GM21529 (cell line): ENCODE measurements around the gene ODC1.
A peak's percentile ranks its signal among the peaks of the same experiment; 100 is the strongest.

ENCODE experiments used
- ATAC-seq: cut with Tn5 transposase; IDR thresholded peaks from one replicate; pipeline ENCODE4 v1.9.1; 2021; ENCODE audit not compliant: unreplicated experiment

The ODC1 gene

DNA sequence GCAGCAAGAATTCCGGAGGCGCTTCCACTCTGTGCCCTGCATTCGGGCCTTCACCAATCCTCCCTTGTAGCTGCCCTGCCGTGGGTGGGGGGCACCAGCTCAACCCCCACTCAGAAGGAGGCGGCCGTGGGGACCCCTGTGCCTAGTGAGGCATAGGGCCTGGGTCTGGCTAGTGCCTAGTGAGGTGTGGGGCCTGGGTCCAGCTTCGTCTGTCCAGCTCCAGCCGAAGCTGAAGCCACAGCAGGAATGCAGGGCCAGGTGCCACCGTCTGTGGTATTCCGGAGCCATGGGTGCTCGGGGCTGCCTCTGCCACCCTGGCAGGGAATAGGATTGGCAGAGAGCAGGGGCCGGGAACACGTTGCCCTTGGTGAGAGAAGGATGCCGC is 12.3 kb downstream of the ODC1 start:
- ATAC-seq: no peak

DNA sequence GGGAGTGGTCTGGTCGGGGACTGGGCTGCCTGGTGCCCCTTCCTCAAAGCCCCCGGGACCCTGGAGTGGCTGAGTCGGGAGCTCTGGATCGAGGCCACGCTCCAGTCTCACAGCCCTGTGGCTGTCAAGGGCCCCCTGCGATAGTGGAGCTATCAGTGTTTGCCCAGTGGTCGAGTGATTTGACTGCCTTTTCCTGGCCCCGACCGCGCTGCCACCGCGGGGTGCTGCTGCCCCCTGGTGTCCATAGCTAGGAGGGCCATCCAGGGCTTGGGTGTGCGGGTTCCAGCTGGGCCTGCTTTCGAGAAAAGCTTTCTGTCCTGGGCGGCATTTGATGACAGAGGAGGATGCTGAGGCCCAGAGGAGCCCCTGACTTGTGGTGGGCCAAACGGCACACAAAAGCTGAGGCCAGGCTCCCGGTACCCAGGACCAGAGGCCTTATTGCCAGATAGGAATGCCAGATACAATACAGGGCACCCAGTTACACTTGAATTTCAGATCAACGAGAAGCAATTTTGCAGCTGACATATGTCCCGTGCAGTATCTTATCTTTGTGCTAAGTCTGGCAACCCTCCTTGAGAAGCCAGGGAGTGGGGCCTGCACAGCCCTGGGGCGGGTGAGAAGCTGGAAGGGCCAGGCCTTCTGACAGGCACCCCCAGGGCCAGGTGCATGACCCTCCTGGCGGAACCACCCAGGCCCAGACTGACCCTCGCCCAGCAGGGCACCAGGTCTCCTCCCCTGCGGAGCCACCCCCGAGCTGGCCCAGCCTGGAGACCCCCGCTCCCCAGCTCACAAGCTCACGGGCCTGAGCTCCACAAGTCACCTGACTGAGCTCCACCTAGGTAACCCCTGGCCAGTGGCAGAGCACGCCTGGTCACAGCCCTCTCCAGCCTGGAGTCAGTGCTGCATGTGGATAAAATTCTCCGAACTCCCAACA is 13.0 kb downstream of the ODC1 start:
- peak; percentile 75 for ATAC-seq

DNA sequence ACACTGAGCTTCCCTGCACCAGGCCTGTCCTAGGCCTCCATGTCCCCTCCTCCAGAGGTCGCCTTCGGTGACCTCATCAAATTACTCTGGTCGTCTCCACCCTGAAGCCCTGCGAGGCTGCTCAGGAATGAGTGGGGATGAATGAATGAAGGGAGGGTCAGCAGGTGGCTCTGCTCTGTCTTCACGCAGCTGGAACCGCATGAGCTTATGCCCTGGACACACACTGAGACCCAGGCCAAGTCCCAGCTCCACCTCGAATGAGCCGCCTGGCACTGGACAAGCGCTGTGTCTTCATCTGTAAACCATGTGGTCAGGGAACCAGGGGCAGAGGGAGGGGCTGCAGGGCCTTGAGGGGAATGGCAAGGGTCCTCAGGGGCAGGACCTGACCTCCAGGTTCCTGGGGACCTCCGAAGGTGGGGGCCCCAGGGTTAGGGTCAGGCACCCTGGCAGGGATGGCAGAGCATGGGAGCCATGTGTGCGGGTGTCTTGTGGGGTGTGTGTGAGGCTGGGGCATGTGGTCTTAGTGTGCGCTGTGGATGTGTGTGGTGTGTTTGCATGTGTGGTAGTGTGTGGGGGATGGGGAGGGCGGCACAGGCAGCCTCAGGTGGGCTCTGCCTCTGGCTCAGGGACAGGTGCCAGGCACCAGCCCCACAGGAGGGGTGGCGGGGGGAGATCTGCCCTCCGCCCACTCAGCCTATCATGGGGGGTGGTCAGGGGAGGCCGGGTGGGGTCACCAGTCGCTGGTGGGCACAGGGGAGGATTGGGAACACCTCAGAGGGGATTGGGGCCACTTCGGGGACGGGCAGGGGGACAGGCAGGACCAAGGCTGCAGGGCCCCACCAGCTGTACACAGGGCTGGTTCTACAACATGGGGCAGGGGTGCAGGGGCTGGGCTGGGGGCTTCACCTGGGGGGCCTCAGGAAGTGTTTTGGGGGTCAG is 13.9 kb downstream of the ODC1 start:
- no peak for ATAC-seq

GRCh38 chr2:10433264-10433946 is 14.7 kb downstream of the ODC1 start:
- no peak for ATAC-seq

DNA sequence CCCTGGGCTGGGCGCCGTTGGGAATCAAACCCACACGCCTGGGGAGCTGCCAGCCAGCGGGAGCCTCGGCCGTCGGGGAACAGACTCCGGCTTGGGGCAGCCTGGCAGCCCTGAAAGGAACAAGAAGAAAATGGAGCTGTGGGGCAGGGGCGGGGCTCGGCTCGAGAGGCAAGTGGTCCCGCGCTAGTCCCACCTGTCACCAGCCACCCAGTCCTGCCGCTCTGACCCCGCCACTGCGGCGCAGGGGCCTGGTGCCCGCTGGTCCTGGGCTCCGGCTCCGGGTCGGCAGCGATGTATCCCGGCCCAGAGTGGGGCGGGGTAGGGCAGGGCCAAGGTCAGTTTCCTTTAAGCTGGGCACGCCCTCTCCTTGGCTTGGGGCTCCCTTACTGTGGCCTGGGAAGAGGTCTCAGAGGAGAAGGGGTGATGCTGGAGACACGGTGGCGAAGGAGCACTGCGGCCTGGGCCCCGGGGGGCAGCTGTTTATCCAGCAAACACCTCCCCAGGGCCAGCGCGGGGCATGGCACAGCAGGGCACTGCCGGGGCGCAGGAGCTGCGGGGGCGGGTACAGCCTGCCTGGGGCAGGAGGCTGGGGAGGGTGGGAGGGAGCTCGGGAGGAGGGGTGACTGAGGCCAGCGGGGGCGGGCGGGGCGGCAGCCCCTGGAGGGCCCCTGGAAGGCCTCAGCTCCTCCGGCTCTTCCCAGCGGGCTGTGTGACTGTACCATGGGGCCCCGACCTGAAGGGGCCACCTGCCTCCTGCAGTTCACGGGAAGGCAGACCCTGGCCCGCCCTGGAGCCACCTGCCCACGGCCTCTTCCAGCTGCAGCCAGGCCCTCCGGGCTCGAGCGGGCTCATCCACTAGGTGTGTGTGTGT is 15.6 kb downstream of the ODC1 start:
- no peak for ATAC-seq

- ATAC-seq: no peak
Measured at GRCh38 chr2:10431797-10432196, 16.3 kb downstream of the ODC1 start.

- no peak for ATAC-seq
Measured at GRCh38 chr2:10430886-10431622, 17.1 kb downstream of the ODC1 start.

DNA sequence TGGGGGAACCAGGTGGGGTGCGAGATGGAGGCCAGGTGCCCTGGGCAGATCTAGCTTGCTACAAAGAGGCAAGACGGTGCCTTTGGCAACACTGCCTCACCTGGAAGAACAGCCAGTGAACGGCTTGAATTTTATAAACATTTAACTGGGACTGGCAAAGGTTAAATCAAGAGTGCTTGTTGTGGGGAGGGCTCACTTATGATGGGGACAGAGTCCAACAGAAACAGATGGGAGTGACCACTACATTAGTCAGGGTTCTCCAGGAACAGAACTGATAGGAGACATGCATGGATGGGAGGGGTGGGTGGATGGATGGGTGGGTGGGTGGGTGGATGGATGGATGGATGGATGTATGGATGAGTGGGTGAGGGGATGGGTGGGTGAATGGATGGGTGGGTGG is 19.2 kb downstream of the ODC1 start:
- ATAC-seq: no peak

DNA sequence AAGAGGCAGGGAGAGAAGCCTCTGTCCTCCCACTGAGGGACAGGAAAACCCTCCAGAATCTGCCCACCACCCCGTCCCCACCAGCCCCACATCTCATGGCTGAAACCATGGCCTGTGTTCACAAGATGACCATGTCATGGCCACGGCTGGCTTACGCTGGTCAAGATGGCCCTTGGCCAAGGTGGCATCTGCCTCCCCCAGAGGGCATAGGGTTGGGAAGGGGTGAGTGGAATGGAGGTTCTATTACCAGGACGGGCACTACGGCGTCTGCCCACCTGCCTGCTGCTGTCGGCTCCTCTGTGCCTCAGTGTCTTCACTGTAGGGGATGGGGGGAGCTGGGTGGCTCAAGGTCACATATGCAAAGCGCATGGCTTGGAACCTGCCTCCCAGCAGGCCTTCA is 19.8 kb downstream of the ODC1 start:
- ATAC-seq: no peak

DNA sequence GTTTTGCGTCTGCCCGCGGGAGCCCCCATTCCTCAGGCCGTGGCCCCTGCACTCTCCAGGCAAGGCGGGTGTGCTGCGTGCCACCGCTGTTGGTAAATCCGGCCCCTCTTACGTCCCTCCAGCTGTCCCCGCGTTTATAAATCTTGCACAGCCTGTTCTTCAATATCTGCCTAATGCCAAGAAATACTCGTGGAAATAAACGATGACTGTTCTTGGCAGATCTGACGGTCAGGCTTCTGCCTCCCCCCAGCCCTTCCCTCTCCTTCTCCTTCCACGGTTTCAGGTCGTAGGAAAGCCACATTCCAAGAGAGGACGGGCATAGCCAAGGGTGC is 20.5 kb downstream of the ODC1 start:
- ATAC-seq: no peak

DNA sequence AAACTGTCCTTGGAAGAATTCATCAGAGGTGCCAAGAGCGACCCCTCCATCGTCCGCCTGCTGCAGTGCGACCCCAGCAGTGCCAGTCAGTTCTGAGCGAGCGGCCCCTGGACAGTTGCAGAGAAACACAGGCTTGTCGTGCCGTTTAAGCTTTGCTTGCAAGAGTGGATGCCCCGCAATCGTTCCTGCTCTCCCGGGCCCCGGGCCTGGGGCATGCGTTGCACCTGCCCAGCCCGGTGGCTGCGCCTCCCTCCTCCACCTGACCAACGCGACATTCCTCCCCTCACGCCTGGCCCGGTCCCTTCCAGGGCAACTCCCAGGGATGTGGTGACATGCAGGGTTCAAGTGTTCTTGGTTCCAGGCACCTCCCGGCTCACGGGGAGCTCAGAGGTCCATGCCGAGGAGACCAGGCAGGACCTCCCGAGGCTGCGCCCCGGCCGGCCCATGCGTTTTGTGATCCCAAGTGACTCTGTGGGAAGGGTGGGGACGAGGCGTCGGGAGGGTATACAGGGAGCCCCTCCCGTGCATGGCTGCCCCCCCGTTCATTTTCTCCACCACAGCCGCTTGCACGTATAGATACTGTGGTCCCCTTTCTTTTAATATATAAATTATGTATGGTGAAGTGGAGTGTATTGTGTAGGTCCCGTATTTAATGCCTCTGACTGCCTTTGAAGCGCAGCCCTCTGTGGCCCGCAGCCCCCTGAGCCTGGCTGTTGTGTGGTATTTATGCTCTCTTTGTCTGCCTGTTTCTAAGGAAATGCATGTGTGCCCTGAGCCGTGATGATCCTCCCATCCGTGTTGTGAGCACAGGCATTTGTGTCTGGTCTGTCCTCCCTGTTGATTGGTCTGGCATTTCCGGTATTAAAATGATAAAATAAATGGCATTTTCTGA is 21.2 kb downstream of the ODC1 start:
- no peak for ATAC-seq

DNA sequence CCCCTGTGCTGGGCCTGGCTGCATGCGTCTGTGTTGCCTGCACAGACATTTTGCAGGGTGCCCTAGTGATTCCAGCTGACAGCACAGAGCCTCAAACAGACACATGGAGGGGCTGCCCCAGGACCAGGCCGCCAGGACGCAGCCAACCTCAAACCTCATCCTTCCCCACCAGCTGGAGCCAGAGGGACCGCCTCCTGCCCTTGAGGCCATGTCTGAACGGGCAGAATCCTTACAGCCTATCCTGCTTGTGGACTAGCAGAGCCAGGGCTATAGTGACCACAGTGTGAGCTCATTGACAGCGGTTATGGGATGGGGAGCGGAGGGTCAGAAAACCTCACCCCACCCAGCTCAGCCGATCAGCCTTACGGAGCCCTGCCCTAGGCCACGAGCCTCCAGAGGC is 22.4 kb downstream of the ODC1 start:
- ATAC-seq: no peak

DNA sequence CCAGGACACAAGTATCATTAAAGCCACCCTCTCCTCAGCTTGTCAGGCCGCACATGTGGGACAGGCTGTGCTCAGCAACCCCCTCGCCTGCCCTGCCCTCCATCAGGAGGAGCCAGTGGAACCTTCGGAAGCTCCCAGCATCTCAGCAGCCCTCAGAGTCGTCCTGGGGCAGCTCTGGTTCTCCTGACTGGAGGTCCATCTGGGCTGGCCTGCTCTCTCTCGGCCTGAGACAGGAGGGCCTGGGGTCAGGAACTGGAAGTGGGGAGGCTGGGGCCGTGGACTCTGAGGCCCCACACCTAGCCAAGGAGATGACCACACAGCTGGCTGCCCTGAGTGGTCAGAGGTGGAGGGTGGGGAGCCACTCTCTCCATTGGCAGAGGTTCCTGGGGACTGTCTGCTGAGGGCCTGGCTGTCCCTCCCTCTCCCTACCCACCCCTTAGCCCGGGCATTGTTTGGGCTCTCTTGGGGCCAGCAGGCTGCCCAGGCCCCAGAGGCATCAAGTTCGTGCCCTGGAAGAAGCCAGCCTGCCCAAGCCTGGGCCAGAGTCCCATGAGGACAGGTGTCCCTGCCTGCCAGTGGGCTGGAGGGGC is 23.1 kb downstream of the ODC1 start:
- no peak for ATAC-seq

GRCh38 chr2:10424051-10424450 is 24.1 kb downstream of the ODC1 start:
- no peak for ATAC-seq

DNA sequence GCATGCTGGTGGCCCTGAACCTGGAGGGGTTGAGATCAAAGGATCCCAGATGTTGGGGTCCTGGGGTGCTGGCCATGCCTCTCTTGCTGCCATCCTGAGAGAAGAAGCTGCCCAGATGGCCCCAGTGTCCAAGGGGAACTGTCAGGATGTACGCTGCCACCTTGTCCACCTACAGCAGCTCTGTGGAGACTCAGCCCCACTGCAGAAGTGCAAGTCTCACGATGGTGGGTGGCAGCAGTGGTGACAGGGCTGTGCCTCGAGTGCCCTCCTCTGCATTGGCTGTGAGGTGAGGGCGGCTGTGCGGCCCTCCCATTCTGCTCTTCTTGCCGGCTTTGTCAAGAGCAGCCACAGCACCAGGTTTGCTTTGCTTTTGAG is 24.7 kb downstream of the ODC1 start:
- no peak for ATAC-seq

- no peak for ATAC-seq
Measured at GRCh38 chr2:10422732-10423399, 25.3 kb downstream of the ODC1 start.

DNA sequence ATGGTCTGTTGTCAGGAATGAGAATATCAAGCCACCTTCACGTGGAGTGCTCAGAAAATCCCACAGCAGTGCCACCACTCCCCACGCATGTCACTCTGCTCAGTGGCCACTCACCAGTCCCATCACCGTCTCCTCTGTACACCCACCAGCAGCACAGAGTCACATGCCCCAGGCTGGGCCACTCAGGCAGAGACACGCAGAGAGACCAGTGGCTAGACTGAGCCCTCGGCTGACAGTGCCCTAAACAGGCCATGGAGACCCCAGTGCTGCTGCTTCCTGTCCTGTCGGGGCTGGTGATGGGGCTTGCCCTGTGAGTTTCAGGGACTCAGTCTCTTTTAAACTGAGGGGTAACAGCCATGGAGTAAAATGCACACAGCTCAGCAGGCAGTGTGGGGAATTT is 25.9 kb downstream of the ODC1 start:
- ATAC-seq: no peak
